ENCODE data around the gene PLRG1.

The PLRG1 gene

DNA sequence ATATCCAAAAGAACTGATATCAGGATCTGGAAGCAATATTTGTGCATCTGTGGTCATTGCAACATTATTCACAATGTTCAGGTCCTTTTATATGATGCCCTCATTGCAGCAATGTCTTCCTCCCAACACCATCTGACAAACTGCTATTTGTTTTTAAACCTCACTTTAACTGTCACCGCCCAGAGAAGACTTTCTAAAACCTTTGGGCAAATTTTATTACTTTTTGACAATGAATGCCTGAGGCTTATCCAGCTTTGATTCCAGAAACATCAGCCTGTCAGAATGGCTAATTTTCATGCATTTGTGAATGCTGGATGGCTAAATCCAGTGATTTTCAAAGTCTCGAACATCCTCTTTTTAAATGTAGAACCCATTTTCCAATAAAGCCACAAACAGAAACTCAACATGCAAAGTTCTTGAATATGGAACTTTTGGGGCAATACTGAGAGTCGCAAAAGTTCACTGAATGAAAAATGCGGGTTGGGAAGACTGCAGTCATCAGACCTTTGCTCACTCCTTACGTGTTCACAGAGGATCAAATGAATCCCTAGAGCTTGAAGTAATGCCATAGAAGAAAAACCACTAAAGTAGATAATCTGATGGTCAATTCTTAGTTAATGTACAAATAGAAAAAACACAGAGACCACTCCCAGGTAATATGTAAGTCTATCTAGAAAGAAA is 23.1 kb upstream of the PLRG1 start:
- no peak for TF ChIP-seq CTCF (IDR thresholded peaks at IDR 0.05; ENCODE audit: borderline replicate concordance, insufficient read depth, low read depth, low read length)
- no peak overlapping the region for H3K4me3 ChIP-seq (ENCODE audit: low read depth, low read length)

DNA sequence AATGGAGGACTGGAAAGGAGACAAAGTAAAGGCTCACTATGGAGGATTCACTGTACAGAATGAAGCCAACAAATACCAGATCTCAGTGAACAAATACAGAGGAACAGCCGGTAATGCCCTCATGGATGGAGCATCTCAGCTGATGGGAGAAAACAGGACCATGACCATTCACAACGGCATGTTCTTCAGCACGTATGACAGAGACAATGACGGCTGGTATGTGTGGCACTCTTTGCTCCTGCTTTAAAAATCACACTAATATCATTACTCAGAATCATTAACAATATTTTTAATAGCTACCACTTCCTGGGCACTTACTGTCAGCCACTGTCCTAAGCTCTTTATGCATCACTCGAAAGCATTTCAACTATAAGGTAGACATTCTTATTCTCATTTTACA is 19.4 kb upstream of the PLRG1 start:
- no peak for TF ChIP-seq CTCF (IDR thresholded peaks at IDR 0.05; ENCODE audit: borderline replicate concordance, insufficient read depth, low read depth, low read length)
- no peak overlapping the region for H3K4me3 ChIP-seq (ENCODE audit: low read depth, low read length)

DNA sequence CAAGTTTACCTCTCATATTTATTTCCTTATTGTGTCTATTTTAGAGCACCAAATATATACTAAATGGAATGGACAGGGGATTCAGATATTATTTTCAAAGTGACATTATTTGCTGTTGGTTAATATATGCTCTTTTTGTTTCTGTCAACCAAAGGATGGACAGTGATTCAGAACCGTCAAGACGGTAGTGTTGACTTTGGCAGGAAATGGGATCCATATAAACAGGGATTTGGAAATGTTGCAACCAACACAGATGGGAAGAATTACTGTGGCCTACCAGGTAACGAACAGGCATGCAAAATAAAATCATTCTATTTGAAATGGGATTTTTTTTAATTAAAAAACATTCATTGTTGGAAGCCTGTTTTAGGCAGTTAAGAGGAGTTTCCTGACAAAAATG is 18.8 kb upstream of the PLRG1 start:
- no peak overlapping the region for H3K4me3 ChIP-seq (ENCODE audit: low read depth, low read length)
- no peak for TF ChIP-seq CTCF (IDR thresholded peaks at IDR 0.05; ENCODE audit: borderline replicate concordance, insufficient read depth, low read depth, low read length)

- H3K4me3 ChIP-seq (ENCODE audit: low read depth, low read length), result no peak overlapping the region
- TF ChIP-seq CTCF (IDR thresholded peaks at IDR 0.05; ENCODE audit: borderline replicate concordance, insufficient read depth, low read depth, low read length), result no peak
Observed at GRCh38 chr4:154566639-154567204, 16.5 kb upstream of the PLRG1 start.

DNA sequence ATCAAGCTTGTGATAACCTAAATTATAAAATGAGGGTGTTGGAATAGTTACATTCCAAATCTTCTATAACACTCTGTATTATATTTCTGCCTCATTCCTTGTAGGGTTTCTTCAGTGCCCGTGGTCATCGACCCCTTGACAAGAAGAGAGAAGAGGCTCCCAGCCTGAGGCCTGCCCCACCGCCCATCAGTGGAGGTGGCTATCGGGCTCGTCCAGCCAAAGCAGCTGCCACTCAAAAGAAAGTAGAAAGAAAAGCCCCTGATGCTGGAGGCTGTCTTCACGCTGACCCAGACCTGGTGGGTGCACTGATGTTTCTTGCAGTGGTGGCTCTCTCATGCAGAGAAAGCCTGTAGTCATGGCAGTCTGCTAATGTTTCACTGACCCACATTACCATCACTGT is 15.5 kb upstream of the PLRG1 start:
- TF ChIP-seq CTCF (IDR thresholded peaks at IDR 0.05; ENCODE audit: borderline replicate concordance, insufficient read depth, low read depth, low read length), result no peak
- no peak overlapping the region for H3K4me3 ChIP-seq (ENCODE audit: low read depth, low read length)

GRCh38 chr4:154564311-154564710 is 14.1 kb upstream of the PLRG1 start:
- H3K4me3 ChIP-seq (ENCODE audit: low read depth, low read length), result no peak overlapping the region
- TF ChIP-seq CTCF (IDR thresholded peaks at IDR 0.05; ENCODE audit: borderline replicate concordance, insufficient read depth, low read depth, low read length), result no peak

DNA sequence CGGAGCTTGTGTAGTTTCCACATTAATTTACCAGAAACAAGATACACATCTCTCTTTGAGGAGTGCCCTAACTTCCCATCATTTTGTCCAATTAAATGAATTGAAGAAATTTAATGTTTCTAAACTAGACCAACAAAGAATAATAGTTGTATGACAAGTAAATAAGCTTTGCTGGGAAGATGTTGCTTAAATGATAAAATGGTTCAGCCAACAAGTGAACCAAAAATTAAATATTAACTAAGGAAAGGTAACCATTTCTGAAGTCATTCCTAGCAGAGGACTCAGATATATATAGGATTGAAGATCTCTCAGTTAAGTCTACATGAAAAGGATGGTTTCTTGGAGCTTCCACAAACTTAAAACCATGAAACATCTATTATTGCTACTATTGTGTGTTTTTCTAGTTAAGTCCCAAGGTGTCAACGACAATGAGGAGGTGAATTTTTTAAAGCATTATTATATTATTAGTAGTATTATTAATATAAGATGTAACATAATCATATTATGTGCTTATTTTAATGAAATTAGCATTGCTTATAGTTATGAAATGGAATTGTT is 12.6 kb upstream of the PLRG1 start, which contains the start of gene FGB:
Gene FGB, plus strand, starts transcription at position 315 of the 558 bp plus-strand sequence. Its CDS starts 8 bp downstream, at position 323.
- no peak within 1 kb of the TSS for H3K4me3 ChIP-seq (ENCODE audit: low read depth, low read length)
- no peak for TF ChIP-seq CTCF (IDR thresholded peaks at IDR 0.05; ENCODE audit: borderline replicate concordance, insufficient read depth, low read depth, low read length)

Measured in GM12875 (cell line).